Fibroblast of skin of right biceps (primary cell): ENCODE data around the gene VSIG10L.

Source experiments
- DNase-seq: peaks from one replicate; pipeline ENCODE4 v3.0.0-alpha.2; 2013

VSIG10L gene

DNA sequence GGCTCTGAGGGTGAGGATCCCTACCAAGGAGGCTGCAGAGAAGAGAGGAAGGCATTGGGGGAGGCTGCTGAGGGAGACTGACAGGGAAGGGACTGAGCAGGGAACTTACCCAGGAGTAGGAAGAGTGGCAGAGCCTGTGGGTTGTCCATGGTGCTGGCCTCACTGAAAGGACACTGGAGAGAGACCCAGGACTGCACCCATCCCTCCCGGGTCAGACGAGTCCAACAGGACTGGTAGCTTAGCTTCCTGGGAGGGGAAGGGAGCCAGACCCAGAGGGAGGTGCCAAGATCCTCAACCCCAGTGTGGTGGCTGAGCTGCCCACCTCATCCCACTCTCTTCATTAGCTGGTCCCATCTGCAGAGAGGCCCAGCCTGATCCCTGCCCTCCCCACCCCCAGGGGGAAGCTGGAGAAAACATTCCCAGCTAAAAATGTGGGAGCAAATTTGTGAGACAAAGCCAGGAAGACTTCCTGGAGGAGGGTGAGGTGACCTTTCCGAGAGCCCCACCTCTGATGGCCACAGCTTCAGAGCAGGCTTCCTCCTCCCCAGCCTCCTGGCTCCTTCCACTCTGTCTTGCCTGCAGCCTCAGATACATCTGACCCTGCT is at the start of gene VSIG10L:
VSIG10L (minus strand) TSS at position 164 of the 605 bp plus-strand sequence; CDS start at position 149, 15 bp downstream.
- no peak for DNase-seq

DNA sequence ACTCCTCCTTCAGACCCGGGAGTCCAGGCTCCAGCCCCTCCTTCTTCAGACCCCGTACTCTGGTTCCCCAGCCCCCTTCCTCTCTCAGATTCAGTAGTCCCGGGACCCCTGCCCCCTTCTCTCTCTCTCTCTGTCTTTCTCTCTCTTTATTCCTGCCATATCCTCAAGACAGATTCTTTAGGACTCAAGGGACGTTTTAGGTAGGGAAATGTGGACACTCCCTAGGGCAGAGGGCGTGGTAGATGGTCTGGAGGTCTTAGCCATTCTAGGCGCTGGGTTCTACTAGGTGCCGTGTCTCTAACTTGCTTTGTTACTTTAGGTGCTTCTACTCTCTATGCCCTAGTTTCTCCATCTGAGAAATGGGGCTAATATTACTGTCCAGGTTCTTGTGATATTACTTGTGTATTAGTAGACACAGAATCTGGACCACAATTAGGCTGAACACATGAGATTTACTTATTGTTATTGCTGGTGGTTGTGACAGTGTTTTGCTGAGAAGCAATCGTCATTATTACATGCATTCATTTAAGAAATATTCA is 49.2 kb upstream of the VSIG10L start:
- DNase-seq, result no peak

DNA sequence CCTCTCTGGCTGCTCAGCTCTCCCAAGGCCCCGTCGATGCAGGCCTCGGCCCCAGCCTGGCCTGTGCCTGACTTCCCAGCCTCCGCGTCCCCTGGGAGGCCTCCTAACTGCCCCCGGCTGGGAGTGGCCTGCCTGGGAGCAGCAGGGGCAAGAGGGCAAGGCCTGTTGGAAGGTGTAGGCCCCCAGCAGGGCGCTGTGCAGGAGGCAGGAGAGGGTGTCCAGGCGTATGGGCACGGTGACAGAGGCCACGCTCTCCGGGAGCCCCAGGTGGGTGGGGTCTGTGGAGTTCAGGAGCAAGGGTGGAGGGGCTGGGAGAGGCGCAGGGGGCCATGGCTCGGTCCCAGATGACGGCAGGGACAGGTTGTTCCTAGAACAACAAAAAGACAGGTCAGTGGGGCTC is 47.2 kb upstream of the VSIG10L start:
- DNase-seq, result no peak

DNA sequence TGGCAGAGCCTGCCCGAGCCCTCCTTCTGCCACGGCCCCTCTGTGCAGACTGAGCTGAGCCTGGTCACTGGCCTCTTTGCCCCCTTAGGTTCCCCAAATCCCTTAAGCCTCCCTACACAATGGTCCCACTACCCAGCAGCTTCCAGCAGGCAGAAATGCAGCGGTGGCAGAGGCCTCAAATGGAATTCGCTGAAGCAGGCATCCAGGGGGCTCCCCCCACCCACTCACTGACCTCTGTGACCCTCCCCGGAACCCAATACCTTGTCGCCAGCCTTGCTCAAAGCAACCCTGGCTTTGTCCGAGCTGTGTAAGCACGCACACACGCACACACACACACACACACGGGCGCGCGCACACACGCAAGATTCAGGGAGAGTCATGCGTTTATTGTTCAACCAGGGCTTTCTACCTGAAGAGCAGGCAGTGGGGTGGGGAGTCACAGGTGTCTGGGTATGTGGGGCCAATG is 46.0 kb upstream of the VSIG10L start, which contains the start of gene LIM2:
LIM2 (minus strand) TSS at position 51 of the 466 bp plus-strand sequence. CDS start 531 bp downstream, outside the sequence.
- DNase-seq, result no peak

DNA sequence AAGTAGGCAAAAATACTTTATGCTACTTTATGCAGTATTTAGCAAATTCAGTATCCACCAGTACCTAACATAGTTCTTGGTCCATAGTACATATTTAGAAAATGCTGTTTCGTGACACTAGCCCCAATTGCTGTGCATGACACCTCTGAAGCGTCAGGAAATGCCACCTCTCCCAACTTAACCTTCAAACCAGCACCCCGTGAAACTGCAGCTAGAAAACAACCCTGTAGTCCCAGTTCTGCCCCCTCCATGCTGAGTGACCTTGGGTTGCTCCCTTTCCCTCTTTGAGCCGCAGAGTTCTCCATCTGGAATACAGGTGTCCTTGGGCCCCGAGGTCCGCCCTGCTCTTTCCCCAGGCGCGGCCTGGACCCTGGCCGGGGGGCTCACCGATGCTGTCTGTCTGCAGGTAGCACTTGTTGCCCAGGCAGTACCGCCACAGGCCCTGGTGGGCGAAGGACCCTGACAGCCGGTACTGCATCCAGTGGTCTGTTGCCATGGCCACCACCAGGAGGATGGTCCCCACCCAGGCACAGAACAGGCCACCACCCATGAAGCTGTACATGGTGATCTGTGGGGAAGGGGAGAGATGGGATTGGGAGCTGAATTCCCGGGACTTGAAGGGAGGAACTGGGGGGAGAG is 45.1 kb upstream of the VSIG10L start:
- no peak for DNase-seq

DNA sequence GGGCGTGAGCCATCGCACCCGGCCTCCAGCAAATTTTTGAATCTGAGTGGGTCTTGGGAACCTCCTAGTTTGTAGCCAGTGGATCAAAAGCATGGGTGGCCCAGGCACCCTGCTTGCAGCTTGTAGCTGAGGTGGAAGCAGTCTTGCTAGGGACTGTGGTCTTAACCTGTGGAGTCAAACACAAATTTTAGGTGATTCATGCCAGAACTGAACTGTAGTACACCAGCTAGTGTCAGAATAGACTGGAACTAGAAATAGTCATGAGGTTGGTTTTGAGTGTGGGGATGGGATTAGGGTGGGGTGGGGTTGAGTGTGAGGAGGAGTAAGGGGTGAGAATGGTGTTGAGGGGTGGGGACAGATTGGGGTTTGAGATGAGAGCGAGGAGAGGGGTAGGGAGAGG is 40.1 kb upstream of the VSIG10L start:
- DNase-seq, result no peak

GRCh38 chr19:51380379-51380778 is 38.4 kb upstream of the VSIG10L start:
- DNase-seq, result no peak

DNA sequence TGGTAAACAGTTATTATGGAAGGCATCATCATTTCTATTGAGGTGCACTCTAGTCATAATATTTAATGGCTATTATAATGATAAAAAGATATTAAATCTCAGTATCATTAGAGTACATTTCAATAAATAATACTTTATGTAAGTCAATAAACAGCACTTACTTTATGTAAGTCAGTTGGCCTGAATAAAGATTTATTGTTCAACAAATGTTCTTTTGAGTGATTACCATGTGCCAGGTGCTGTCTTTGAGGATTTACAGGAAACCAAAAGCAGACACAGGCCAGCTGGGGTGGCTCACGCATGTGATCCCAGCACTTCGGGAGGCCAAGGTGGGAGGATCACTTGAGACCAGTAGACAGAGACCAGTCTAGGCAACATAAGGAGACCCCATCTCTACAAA is 35.5 kb upstream of the VSIG10L start:
- no peak for DNase-seq

DNA sequence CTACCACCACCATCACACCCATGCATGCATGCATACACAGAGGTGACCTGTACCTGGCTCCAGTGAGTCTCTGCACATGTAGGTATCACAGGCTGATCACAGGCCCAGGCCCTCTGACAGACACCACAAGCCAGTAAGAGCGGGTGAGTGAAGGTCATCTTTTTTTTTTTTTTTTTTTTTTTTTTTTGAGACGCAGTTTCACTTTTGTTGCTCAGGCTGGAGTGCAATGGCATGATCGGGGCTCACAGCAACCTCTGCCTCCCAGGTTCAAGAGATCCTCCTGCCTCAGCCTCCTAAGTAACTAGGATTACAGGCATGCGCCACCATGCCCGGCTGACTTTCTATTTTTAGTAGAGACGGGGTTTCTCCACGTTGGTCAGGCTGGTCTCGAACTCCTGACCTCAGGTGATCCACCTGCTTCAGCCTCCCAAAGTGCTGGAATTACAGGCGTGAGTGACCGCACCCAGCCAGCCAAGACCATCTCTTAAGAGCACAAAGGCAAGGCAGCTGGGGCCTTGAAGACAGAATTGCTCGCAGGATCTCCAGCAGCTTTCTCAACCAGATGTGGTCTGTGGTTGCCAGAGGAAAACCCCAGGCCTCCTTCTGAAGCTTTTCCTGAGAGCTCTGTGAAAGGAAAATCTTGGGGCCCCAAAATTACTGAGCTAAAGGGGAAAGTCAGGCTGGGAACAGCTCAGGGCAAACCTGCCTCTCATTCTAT is 33.7 kb upstream of the VSIG10L start:
- no peak for DNase-seq

- no peak for DNase-seq
Measured at GRCh38 chr19:51372649-51373504, 30.9 kb upstream of the VSIG10L start, which contains the start of gene NKG7. NKG7 (minus strand) TSS chr19:51372654; CDS start chr19:51372535, 119 bp downstream.

DNA sequence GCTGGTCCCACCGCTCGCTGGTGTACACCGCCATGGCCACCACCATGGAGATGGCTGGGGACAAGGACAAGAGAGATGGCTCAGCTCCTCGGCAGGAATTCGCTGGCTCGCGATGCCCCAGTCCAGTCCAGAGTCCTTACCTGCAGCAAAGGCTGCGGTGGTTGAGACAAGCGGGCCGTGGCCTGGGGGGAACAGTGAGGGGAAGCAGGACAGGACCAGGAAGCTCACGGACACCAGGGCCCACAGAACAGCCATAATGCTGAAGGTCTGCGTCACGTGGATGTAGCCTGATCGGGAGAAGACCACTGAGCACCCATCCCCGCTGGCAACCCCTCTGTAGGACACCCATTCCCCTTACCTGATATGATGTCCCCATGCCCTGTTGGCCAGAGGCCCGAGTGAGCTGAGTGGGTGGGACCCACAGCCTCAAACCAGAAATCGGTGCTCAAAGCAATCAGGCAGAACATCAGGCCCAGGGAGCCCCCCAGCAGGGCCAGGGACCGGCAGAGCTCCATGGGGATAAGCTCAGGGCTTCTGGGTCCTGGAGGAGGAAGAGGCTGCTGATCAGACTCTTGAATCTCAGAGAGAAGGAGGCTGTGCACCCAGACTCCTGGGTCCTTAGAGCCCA is 30.2 kb upstream of the VSIG10L start:
- DNase-seq, result no peak

GRCh38 chr19:51371186-51371690 is 29.3 kb upstream of the VSIG10L start:
- no peak for DNase-seq

DNA sequence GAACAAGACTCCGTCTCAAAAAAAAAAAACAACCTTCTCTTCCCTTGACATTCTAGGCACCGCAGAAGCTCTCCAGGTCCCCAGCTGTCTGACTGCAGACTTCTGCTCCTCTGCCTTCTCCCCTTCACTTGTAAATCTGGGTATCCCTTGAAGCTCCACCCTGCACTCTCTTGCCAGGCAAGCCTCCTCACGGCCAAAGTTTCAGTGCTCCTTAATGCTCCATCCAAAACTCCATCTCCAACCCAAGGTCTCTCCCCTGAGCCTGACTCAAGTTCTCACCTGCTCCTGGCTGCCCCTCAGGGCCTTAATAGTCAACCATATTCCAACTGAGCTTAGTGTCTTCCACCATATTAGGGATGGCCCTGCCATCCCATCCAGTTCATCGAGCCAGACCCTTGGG is 28.3 kb upstream of the VSIG10L start:
- no peak for DNase-seq

DNA sequence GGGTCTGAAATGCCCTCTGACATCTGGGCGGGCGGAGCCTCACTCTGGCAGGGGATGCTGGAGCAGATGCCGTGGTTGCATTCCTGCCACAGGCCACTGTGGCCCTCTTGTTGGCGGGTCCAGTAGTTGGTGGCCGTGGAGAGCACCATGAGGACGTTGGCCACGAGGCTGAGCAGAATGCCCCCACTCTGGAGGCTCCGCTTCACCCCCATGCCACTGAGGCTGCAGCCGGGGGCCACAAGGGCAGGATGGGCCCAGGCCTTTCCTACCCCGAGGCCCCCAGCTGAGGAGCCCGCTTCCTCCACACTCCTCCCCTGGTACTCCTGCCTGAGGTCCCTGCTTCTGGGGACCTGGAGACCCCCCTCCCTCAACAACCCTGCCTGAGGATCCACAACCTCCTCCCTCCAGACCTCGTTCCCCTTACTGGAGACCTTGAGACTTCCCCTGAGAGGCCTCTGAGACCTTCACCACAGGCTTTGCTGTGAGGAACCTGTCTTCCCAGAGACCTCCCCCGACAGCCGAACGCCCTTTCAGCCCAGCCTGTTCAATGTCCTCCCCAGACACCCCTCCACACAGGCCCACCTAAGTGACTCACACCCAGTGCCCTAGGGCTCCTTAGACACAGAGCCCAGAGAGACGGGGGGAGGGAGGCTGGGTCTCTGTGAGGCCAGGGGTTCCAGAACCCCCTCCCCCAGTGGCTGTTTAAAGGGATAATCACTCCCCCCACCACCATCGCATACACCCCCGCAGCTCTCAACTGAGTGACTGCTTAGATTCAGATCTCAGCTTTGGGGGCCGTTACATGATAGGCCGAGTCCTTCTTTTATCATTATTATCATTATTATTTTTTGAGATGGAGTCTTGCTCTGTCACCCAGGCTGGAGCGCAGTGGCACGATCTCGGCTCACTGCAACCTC is 26.7 kb upstream of the VSIG10L start, which contains the start of gene CLDND2:
CLDND2 (minus strand) TSS at position 638 of the 917 bp plus-strand sequence; CDS start at position 212, 426 bp downstream.
- no peak for DNase-seq

- DNase-seq, result peak; percentile 99
Measured at GRCh38 chr19:51367565-51368365, 25.8 kb upstream of the VSIG10L start.

DNA sequence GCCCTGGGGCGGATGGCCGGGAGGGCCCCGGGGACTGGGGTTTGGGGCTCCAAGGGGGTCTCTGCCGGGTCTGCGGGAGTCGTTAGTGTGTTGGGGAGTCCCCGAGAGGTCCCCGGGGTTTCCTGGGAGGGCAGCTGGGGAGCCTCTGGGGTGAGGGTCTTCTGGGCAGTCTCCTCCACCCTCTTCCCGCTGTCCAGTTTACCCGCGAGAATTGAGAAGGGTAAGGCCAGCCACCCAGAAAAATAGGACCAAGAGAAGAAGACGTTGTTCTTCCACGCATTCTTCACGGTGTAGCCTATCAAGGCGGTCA is 25.3 kb upstream of the VSIG10L start:
- DNase-seq, result no peak

- DNase-seq, result peak; percentile 98
Measured at GRCh38 chr19:51366389-51367254, 24.7 kb upstream of the VSIG10L start.

- no peak for DNase-seq
Measured at GRCh38 chr19:51365965-51366388, 24.0 kb upstream of the VSIG10L start, which contains the start of gene ETFB. ETFB (minus strand) TSS chr19:51366388; CDS start chr19:51366326, 62 bp downstream.
